ENCODE results near the gene PPP1R13L. TPM values are rescaled to one million over a fixed set of nuclear protein-coding genes. Genes with fewer than 3 reads are reported as not detected.
"Not testable (repeated sequence)": the region's sequence is repeated elsewhere in the genome, so short reads cannot be mapped to it uniquely, and the experiment has no call there.

The PPP1R13L gene
- total RNA-seq, 1 donor from 2014 or later = 10.0 TPM

DNA sequence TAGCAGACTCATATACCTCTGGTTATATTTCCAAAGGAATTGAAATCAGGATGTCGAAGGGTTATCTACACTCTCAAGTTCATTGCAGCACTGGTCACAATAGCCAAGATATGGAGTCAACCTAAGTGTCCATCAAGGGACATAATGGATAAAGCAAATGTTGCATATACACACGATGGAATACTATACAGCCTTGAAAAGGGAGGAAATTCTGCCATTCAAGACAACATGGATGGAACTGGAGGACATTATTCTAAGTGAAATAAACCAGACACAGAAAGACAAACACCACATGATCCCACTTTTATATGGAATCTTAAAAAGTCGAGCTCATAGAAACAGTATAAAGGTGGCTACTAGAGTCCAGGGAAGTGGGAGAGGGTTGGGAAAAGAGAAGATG lies 32.5 kb upstream of the PPP1R13L start:
- DNase-seq (ENCODE audit: low read depth in 2 of 2) = no peak

DNA sequence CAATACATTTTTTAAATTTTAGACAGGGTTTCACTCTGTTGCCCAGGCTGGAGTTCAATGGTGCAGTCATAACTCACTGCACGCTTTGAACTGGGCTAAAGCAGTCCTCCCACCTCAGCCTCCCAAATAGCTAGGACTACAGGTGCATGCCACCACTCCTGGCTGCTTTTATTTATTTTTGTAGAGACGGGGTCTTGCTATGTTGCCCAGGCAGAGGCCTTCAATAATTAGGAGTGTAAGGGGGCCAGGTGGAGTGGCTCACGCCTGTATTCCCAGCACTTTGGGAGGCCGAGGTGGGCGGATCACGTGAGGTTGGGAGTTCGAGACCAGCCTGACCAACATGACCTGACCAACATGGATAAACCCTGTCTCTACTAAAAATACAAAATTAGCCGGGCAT lies 27.7 kb upstream of the PPP1R13L start:
- not testable (repeated sequence) for DNase-seq (ENCODE audit: low read depth in 2 of 2)

DNA sequence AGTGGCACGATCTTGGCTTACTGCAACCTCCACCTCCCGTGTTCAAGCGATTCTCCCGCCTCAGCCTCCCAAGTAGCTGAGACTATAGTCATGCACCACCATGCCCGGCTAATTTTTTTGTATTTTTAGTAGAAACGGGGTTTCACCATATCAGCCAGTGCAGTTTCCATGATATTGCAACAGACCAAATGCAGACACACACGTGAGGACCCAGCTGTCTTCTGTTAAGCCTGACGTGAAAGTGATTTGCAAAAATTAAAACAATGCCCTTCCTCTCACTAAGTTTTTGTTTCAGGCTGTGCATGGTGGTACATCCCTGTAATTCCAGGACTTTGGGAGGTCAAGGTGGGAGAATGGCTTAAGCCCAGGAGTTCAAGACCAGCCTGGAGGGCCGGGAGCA lies 26.1 kb upstream of the PPP1R13L start:
- not testable (repeated sequence) for DNase-seq (ENCODE audit: low read depth in 2 of 2)

DNA sequence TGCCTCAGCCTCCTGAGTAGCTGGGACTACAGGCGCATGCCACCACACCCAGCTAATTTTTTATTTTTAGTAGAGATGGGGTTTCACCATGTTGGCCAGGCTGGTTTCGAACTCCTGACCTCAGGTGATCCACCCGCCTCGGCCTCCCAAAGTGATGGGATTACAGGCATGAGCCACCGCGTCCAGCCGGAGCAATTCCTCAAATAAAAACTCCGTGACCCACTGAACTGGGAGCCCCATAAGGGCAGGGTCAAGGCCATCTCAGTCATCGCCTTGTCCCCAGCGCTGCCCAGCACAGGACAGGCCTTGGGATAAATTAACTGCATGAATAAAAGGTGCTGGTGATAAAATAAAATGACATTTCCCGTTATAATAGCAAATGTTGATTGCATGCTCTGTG lies 25.0 kb upstream of the PPP1R13L start:
- DNase-seq (ENCODE audit: low read depth in 2 of 2) = not testable (repeated sequence)

DNA sequence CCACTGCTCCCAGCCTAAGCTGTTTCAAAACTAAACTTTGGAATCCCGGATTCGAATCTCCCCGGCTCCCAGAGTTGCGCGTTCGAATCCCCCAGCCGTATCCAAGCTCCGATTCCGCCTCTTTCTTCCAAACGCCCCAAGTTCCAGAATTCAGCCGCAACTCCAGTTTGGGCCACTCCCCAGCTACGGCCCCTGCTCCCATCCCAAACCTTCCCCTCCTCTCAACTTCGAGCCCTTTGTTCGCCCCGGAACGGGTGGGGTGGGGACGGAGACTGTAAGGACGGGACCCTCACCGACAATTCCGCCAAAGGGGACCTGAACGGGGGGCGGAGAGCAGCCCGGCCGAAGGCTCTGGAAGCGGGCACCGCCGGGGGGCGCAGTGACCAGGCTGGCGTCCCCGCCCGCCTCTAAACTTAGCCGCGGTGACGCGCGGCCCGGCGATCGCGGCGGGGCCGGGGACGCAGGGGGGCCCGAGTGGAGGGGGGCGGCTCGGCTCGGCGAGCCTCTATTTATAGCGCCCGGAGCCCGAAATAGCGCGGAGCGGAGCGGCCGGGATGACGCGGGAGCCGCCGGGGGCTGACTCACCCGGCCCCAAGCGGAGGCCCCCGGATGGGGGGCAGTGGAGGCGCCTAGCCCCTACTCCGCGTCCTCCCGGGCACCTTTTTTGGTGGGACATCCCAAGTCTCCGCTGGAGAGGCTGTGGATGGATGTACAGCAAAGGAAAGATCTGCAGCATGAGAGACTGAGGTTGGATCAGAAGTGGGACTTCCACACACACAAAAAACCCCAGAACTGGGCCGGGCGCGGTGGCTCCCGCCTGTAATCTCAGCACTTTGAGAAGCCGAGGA lies 23.7 kb upstream of the PPP1R13L start:
- peak in 1 of 2 donors; percentile 55 for DNase-seq (ENCODE audit: low read depth in 2 of 2)

DNA sequence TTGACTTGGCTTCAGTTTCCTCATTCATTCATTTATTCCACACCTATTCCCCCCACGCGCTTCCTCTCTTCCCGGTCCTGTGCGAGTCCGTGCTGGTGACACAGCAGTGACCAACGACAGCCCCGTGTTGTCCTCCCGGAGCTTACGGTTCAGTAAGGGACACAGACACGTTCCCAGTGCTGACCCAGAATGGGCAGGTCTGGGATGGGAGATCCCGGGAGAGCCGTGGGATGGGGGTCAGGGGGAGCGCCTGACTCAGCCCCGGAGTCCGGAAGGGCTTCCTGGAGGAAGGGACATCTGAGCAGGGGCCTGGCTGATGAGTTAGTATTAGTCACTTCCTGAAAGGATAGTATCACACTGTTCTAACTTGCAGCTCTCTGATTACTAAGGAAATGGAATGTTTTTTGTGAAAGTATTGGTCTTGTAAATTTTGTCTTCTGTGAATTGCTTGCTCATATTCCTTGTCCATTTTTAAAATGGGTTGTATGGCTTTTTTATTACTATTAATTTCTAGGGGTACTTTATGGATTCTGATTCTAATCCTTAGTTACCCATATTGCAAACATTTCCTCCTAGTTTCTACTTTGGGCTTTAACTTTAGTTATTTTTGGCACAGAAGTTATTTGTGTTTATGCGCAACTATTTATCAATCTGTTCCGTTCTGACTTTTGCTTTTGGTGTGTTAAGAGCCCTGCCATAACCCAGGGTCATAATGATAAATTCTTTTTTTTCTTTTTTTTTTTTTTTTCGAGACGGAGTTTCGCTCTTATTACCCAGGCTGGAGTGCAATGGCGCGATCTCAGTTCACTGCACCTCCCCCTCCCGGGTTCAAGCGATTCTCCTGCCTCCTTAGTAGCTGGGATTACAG lies 19.6 kb upstream of the PPP1R13L start:
- peak; percentile 96 to 99 for DNase-seq (ENCODE audit: low read depth in 2 of 2)

DNA sequence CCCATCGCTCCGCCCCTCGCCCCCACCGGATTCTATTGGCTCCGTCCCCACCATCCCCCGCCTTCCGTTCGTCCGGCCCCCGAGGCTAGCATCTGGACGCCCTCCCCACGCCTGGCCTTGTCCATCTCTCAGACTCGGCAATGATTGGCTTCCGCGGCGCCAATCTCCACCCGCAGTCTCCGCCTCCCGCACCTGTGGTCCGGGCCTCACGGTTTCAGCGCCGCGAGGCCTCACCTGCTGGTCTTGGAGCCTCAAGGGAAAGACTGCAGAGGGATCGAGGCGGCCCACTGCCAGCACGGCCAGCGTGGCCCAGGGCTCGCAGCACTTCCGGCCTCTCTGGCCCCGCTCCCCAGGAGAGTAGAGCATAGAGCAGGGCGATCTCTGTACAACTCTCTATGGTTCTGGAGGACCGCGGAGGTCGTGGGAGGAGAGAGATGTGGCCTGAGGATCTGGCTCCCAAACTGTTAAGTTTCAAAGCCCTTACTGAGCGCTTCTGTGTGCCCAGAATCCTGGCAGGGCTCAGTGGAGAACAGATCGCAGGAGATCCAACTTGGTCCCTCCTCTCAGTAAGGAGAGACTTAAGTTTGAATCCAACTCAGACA lies 18.8 kb upstream of the PPP1R13L start, which contains the start of gene ERCC1:
Gene ERCC1, minus strand, starts transcription at position 329 of the 602 bp plus-strand sequence. CDS start 543 bp downstream, outside the sequence.
- peak; percentile 90 to 97 for DNase-seq (ENCODE audit: low read depth in 2 of 2)

- no peak for DNase-seq (ENCODE audit: low read depth in 2 of 2)
These were observed 18.2 kb upstream of the PPP1R13L start for GRCh38 chr19:45423033-45423588.

DNA sequence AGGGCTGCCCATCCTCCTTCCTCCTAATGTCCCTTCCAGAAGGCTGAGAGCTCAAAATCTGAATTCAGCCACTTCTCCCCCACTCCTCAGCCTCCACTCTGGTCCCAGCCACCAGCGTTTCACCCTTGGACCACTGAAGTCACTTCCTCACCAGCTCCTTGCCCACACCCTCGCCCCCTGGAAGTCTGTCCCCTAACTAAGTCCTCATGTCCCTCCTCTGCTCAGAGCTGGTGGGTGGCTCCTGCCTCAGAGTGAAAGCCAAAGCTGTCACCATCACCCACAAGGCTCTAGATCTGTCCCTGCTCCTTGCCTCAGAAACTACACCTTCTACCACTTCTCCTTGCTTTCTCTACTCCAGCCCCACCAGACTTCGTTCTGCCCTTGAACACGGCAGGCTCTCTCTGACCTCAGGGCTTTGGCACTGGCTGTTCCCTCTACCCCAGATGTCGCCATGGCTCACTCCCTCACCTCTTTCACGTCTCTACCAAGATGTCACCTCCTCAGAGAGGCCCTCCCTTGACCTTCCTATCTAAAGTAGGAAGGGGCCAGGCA lies 17.2 kb upstream of the PPP1R13L start:
- DNase-seq (ENCODE audit: low read depth in 2 of 2) = no peak

DNA sequence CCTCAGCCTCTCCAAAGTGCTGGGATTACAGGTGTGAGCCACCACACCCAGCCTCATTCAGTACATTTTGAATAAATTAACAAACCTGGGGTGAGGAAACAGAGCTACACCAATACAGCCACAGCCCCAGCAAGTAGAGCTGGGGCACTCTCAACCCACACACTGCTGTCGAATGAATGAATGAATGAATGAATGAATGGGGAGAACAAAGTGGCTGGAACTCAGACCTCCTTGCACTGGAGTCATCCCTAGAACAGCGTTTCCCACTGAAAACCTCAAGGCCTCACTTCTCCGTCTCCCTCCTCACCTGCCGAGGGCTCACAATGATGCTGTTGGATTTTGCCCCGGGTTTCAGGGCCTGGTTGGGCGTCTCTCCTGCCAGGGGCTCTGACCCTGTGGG lies 16.0 kb upstream of the PPP1R13L start:
- DNase-seq (ENCODE audit: low read depth in 2 of 2) = no peak

DNA sequence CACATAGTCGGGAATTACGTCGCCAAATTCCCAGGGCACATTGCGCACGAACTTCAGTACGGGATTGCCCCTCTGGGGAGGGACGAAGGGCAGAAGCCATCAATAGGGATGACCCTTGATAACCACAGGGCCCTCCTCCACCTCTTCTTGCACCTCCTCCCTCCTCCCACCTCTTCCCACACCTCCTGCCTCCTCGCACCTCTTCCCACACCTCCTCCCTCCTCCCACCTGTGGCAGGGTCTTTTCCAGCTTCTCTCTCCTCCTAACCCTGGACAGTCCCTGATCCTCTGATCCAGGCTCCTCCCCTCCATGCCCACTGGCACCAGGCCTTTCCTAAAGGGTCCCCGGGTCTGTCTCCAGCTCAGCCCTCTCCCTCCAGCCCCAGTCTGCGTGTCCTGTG lies 15.5 kb upstream of the PPP1R13L start:
- DNase-seq (ENCODE audit: low read depth in 2 of 2) = no peak

DNA sequence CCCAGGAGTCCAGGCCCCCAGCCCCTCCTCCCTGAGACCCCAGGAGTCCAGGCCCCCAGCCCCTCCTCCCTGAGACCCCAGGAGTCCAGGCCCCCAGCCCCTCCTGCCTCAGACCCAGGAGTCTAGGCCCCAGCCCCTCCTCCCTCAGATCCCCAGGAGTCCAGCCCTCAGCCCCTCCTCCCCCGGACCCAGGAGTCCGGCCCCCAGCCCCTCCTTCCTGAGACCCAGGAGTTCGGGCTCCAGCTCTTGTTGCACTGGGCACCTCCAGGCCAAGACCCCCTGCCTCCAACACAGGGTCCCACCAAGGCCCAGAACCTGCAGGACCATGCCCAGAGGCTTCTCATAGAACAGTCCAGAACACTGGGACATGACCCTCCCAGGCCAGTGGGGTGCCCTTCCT lies 15.0 kb upstream of the PPP1R13L start:
- no peak for DNase-seq (ENCODE audit: low read depth in 2 of 2)

DNA sequence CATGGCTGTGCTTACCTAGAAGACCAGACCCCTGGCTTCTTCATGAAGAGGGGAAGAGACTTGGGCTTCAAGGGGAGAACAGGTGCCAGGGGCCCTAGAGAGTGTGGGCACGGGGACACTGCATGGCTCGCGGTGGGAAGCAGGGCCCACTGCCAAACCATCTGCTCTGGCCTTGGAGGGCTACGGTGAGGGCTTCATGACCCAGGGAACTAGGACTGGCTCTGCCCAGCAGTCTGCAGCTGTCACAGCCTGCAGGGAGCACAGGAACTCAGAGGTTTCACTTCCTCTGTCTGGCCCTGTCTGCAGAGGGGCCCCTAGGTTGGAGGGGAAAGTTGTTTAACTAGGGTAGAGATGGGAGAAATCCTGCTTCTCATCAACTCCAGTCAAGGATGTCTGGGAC lies 14.5 kb upstream of the PPP1R13L start:
- DNase-seq (ENCODE audit: low read depth in 2 of 2) = no peak

GRCh38 chr19:45418802-45419201 lies 13.9 kb upstream of the PPP1R13L start:
- no peak for DNase-seq (ENCODE audit: low read depth in 2 of 2)

DNA sequence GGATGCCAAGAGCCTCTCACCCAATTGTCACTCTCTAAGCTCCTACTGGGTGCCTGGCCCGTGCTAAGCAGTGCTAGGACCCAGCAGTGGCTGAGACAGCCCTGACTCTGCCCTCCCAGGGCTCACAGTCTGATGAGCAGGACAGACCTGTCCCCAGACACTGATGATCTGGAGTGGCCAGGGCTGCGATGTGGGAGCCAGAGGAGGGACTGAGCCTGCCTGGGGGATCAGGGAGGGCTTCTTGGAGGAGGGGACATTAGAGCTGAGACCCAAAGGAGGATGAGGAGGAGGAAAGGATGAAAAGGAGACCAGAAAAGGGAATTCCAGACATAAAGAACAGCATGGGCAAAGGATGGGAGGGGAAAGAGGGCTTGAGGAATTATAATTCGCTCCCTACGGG lies 12.3 kb upstream of the PPP1R13L start:
- DNase-seq (ENCODE audit: low read depth in 2 of 2) = no peak

DNA sequence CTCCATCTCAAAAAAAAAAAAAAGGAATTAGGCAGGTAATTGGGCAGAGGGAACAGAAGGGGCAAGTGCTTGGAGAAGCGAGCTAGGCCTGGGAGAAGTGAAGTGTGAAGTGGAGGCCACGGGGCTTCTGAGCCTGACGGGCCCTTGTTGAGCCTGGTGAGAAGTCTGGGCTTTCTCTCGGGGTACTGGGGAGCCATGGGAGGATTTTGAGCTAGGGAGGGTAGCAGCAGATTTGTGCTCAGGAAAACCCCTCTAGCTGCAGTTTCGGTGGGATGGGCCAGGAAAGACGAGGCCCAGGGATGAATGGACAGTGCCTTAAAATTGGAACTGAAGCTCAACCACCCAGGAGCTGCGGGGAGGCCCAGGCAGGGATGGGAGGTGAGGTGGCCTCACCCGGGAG lies 9.6 kb upstream of the PPP1R13L start:
- DNase-seq (ENCODE audit: low read depth in 2 of 2) = no peak

DNA sequence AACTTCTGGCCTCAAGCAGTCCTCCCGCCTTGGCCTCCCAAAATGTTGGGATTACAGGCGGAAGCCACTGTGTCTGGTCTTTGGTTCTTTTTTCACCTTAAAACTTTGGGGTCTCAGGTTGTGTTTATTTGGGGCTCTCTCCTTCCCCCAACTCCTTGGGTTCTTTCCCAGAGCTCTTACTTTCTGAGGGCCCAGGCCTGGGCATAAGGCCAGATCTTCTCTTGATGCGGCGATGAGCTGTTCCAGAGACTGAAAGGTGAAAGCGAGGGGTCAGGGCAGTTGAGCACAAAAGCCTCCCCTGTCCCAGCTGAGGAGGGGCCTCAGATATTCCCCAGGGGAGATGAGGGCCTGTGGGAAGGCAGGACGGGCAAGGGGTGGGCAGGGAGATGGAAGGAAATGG lies 8.6 kb upstream of the PPP1R13L start:
- DNase-seq (ENCODE audit: low read depth in 2 of 2) = no peak

GRCh38 chr19:45410330-45410729 lies 5.5 kb upstream of the PPP1R13L start:
- not testable (repeated sequence) for DNase-seq (ENCODE audit: low read depth in 2 of 2)

- DNase-seq (ENCODE audit: low read depth in 2 of 2) = no peak
These were observed 4.7 kb upstream of the PPP1R13L start for GRCh38 chr19:45409557-45409920.

DNA sequence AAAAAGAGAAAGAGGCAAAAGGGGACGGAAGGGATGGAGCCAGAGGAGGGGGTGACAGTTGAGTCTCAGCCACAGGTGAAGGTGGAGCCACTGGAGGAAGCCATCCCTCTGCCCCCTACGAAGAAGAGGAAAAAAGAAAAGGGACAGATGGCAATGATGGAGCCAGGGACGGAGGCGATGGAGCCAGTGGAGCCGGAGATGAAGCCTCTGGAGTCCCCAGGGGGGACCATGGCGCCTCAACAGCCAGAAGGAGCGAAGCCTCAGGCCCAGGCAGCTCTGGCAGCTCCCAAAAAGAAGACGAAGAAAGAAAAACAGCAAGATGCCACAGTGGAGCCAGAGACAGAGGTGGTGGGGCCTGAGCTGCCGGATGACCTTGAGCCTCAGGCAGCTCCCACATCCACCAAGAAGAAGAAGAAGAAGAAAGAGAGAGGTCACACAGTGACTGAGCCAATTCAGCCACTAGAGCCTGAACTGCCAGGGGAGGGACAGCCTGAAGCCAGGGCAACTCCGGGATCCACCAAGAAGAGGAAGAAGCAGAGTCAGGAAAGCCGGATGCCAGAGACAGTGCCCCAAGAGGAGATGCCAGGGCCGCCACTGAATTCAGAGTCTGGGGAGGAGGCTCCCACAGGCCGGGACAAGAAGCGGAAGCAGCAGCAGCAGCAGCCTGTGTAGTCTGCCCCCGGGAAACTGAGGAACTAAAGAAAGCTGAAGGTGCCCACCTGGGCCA lies 4.1 kb upstream of the PPP1R13L start:
- DNase-seq (ENCODE audit: low read depth in 2 of 2) = no peak

DNA sequence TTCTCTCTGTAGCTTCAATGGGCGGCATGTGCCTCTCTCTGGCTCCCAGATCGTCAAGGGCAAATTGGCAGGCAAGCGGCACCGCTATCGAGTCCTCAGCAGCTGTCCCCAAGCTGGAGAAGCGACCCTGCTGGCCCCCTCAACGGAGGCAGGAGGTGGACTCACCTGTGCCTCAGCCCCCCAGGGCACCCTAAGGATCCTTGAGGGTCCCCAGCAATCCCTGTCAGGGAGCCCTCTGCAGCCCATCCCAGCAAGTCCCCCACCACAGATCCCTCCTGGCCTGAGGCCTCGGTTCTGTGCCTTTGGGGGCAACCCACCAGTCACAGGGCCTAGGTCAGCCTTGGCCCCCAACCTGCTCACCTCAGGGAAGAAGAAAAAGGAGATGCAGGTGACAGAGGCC lies 3.3 kb upstream of the PPP1R13L start:
- DNase-seq (ENCODE audit: low read depth in 2 of 2) = no peak
